ENCODE data around the gene PAK1.

PAK1 gene

DNA sequence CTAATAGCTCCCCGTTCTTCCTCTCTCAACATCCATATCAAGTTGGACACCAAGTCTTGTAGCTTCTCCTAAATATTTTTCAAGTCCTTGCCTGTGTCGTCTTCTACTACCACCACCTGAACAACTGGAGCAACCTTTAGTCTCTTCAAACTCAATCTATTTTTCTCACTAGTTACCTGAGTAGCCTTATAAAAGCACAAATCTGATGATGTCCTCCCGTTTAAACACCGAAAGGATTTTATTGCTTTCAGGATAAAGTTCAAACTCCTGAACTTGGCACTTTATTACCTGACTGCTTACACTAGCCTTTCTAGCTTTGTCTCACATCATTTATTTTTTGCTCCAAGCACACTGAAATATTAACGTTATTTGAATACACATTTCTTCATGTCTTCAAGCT lies 1.3 kb upstream of the PAK1 start:
- H3K4me3 ChIP-seq (ENCODE audit: low read depth, low read length), result no peak overlapping the region
- no peak overlapping the region for H3K9ac ChIP-seq (ENCODE audit: low read length)
- H3K27ac ChIP-seq (ENCODE audit: low read depth, low read length), result no peak overlapping the region
- H3K27me3 ChIP-seq (ENCODE audit: control insufficient read depth, insufficient read depth, low read length), result no peaks in the 10 kb centered on the region
- H3K9me3 ChIP-seq (ENCODE audit: control insufficient read depth, insufficient read depth, low read depth, low read length), result no peaks in the 10 kb centered on the region
- H3K4me1 ChIP-seq (ENCODE audit: control insufficient read depth, insufficient read depth, low read length), result peaks cover 37% of the 10 kb centered on the region
- H3K36me3 ChIP-seq (ENCODE audit: control insufficient read depth, insufficient read depth, low read length), result no peaks in the 10 kb centered on the region

DNA sequence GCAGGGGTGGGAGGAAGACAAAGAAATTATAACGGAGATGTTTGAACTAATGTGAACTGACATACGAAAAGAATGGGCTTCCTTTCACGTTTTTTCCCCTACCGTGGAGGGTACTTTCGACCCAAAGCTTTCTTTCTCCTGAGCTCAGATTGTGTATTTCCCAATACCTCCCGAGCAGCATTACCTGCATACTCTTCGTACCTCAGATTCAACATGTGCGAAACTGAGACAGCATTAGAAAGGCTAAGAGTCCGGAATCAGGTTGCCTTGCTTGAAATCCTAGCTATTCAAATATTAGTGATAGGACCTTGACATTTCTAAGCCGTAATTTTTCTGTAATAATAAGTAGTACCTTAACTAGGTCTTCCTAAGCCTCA lies 778 bp upstream of the PAK1 start:
- Histone ChIP-seq H3K4me1 (ENCODE audit: control insufficient read depth, insufficient read depth, low read length) (peaks cover 39% of the 10 kb centered on the region), H3K36me3 (ENCODE audit: control insufficient read depth, insufficient read depth, low read length) (no peaks in the 10 kb centered on the region), H3K27me3 (ENCODE audit: control insufficient read depth, insufficient read depth, low read length) (no peaks in the 10 kb centered on the region), H3K4me3 (ENCODE audit: low read depth, low read length) (peak overlapping the region; percentile 48), H3K27ac (ENCODE audit: low read depth, low read length) (0 out of 2 replicates have a peak overlapping the region, but pooled peaks have one; percentile 24), H3K9me3 (ENCODE audit: control insufficient read depth, insufficient read depth, low read depth, low read length) (no peaks in the 10 kb centered on the region), H3K9ac (ENCODE audit: low read length) (peak overlapping the region; percentile 15)

DNA sequence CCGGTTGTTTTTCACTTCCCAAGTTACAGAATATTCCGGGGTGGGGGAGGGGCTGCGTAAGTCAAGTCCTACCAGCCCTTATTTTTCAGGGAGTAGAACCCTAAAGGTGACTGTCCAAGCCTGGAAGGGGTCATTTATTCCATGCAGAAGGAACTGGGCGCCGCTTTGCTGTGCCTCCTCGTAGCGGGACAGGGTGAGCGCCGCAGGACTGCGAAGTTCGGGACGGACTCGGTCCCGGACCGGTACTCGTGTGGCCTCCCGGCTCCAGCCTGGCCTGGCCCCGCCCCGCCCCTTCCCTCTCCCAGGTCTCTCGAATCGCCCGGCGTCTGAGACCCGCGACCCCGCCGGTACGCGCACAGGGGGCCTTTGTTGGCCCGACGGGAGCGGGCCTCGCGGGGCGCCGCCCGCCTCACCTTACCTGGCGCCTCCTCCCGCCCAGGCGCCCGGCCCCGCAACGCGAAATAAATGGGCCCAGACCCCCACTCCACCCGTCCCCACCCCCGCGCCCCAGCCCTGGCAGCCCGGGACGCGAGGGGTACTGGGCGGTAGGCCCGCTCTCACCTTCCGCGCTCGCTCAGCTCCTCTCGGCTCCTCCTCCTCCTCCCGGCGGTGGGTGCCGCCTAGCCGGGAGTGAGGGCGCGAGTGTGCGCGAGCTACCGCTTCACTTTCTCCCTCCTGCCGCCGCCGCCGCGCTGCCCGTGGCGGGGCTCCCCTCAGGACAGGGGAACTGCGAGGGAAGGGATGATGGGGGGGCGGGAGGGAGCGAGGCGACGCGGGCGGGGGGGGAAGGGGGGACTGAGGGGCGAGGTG lies 698 bp downstream of the PAK1 start:
- H3K9me3 ChIP-seq (ENCODE audit: control insufficient read depth, insufficient read depth, low read depth, low read length), result no peaks in the 10 kb centered on the region
- H3K9ac ChIP-seq (ENCODE audit: low read length), result peak overlapping the region; percentile 92
- peaks cover 46% of the 10 kb centered on the region for H3K4me1 ChIP-seq (ENCODE audit: control insufficient read depth, insufficient read depth, low read length)
- peak overlapping the region; percentile 92 for H3K4me3 ChIP-seq (ENCODE audit: low read depth, low read length)
- H3K27ac ChIP-seq (ENCODE audit: low read depth, low read length), result peak overlapping the region; percentile 86
- H3K27me3 ChIP-seq (ENCODE audit: control insufficient read depth, insufficient read depth, low read length), result no peaks in the 10 kb centered on the region
- H3K36me3 ChIP-seq (ENCODE audit: control insufficient read depth, insufficient read depth, low read length), result no peaks in the 10 kb centered on the region

DNA sequence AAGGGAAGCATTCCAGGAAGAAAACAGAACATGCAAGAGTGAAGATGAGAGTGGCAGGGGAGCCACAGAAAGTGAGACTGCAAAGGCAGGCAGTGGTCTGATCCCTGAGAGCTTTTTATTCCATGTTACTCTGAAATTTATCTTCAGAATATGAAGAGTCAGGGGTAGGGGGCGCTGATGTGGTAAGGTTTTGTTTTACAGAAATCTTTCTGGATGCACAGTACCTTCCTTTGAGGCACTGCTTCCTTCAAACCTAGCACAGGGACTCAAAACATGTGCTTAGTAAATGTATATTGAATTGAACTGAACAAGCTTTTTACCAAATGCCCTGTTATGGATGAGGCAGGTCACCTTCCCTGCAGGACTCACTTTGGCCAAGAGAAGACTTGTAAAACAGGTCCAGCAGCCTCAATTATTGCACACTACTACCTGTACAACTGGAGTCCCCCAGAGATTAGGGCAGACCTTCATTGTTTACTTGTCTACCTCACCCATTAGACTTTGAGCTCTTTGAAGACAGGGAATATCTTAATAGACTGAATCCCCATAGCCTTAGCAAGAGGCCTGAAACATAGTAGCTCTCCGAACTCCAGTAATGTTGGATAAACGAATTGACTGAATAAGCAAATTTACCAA lies 2.2 kb downstream of the PAK1 start:
- no peaks in the 10 kb centered on the region for H3K36me3 ChIP-seq (ENCODE audit: control insufficient read depth, insufficient read depth, low read length)
- peaks cover 61% of the 10 kb centered on the region for H3K4me1 ChIP-seq (ENCODE audit: control insufficient read depth, insufficient read depth, low read length)
- H3K27ac ChIP-seq (ENCODE audit: low read depth, low read length), result peak overlapping the region; percentile 86
- no peaks in the 10 kb centered on the region for H3K9me3 ChIP-seq (ENCODE audit: control insufficient read depth, insufficient read depth, low read depth, low read length)
- peak overlapping the region; percentile 92 for H3K9ac ChIP-seq (ENCODE audit: low read length)
- H3K4me3 ChIP-seq (ENCODE audit: low read depth, low read length), result peak overlapping the region; percentile 92
- no peaks in the 10 kb centered on the region for H3K27me3 ChIP-seq (ENCODE audit: control insufficient read depth, insufficient read depth, low read length)

GRCh38 chr11:77470971-77471370 lies 2.9 kb downstream of the PAK1 start:
- H3K27me3 ChIP-seq (ENCODE audit: control insufficient read depth, insufficient read depth, low read length), result no peaks in the 10 kb centered on the region
- H3K9me3 ChIP-seq (ENCODE audit: control insufficient read depth, insufficient read depth, low read depth, low read length), result no peaks in the 10 kb centered on the region
- peaks cover 59% of the 10 kb centered on the region for H3K4me1 ChIP-seq (ENCODE audit: control insufficient read depth, insufficient read depth, low read length)
- H3K27ac ChIP-seq (ENCODE audit: low read depth, low read length), result peak overlapping the region; percentile 86
- H3K9ac ChIP-seq (ENCODE audit: low read length), result peak overlapping the region; percentile 92
- H3K4me3 ChIP-seq (ENCODE audit: low read depth, low read length), result peak overlapping the region; percentile 92
- no peaks in the 10 kb centered on the region for H3K36me3 ChIP-seq (ENCODE audit: control insufficient read depth, insufficient read depth, low read length)

- Histone ChIP-seq H3K9ac (ENCODE audit: low read length) (peak overlapping the region; percentile 92), H3K4me3 (ENCODE audit: low read depth, low read length) (peak overlapping the region; percentile 92), H3K9me3 (ENCODE audit: control insufficient read depth, insufficient read depth, low read depth, low read length) (no peaks in the 10 kb centered on the region), H3K4me1 (ENCODE audit: control insufficient read depth, insufficient read depth, low read length) (peaks cover 59% of the 10 kb centered on the region), H3K36me3 (ENCODE audit: control insufficient read depth, insufficient read depth, low read length) (no peaks in the 10 kb centered on the region), H3K27ac (ENCODE audit: low read depth, low read length) (peak overlapping the region; percentile 86), H3K27me3 (ENCODE audit: control insufficient read depth, insufficient read depth, low read length) (no peaks in the 10 kb centered on the region)
Measured at GRCh38 chr11:77470504-77470903, 3.4 kb downstream of the PAK1 start.

- H3K4me1 ChIP-seq (ENCODE audit: control insufficient read depth, insufficient read depth, low read length), result peaks cover 73% of the 10 kb centered on the region
- H3K27me3 ChIP-seq (ENCODE audit: control insufficient read depth, insufficient read depth, low read length), result no peaks in the 10 kb centered on the region
- H3K4me3 ChIP-seq (ENCODE audit: low read depth, low read length), result no peak overlapping the region
Measured at GRCh38 chr11:77468527-77468926, 5.4 kb downstream of the PAK1 start.

DNA sequence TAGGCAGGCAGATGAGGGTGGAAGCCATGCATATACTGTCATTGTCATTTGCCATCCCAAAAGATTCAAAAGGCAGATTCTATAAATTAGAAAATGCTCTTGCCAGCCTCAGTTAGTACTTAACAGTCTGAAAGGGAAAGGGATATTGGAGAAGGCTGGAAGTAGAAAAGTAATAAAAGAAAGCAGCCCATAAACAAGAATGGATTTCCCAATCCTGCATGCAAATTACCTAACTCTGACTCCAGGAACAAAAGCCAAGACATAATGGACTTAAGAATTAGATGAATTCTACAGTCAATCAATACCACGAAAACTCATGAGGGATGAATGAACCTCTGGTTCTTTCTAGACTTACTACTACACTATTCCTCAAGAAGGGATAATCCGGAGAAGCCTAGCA lies 5.9 kb downstream of the PAK1 start:
- Histone ChIP-seq H3K9ac (ENCODE audit: low read length) (no peak overlapping the region), H3K27me3 (ENCODE audit: control insufficient read depth, insufficient read depth, low read length) (no peaks in the 10 kb centered on the region), H3K36me3 (ENCODE audit: control insufficient read depth, insufficient read depth, low read length) (no peaks in the 10 kb centered on the region), H3K4me1 (ENCODE audit: control insufficient read depth, insufficient read depth, low read length) (peaks cover 77% of the 10 kb centered on the region), H3K27ac (ENCODE audit: low read depth, low read length) (no peak overlapping the region), H3K9me3 (ENCODE audit: control insufficient read depth, insufficient read depth, low read depth, low read length) (no peaks in the 10 kb centered on the region), H3K4me3 (ENCODE audit: low read depth, low read length) (no peak overlapping the region)

More at GRCh38 chr11:77468527-77468926, 5.4 kb downstream of the PAK1 start:
- Histone ChIP-seq H3K9ac (ENCODE audit: low read length) (no peak overlapping the region), H3K36me3 (ENCODE audit: control insufficient read depth, insufficient read depth, low read length) (no peaks in the 10 kb centered on the region), H3K27ac (ENCODE audit: low read depth, low read length) (peak overlapping the region; percentile 86; the same call in 1 of the 2 replicates), H3K9me3 (ENCODE audit: control insufficient read depth, insufficient read depth, low read depth, low read length) (no peaks in the 10 kb centered on the region)

- Histone ChIP-seq H3K4me3 (ENCODE audit: low read depth, low read length) (no peak overlapping the region), H3K27ac (ENCODE audit: low read depth, low read length) (no peak overlapping the region), H3K4me1 (ENCODE audit: control insufficient read depth, insufficient read depth, low read length) (peaks cover 74% of the 10 kb centered on the region), H3K36me3 (ENCODE audit: control insufficient read depth, insufficient read depth, low read length) (no peaks in the 10 kb centered on the region), H3K27me3 (ENCODE audit: control insufficient read depth, insufficient read depth, low read length) (no peaks in the 10 kb centered on the region), H3K9me3 (ENCODE audit: control insufficient read depth, insufficient read depth, low read depth, low read length) (no peaks in the 10 kb centered on the region), H3K9ac (ENCODE audit: low read length) (no peak overlapping the region)
Measured at GRCh38 chr11:77467233-77467632, 6.7 kb downstream of the PAK1 start.

GRCh38 chr11:77457340-77457739 lies 16.6 kb downstream of the PAK1 start:
- Histone ChIP-seq H3K27me3 (ENCODE audit: control insufficient read depth, insufficient read depth, low read length) (no peaks in the 10 kb centered on the region), H3K4me1 (ENCODE audit: control insufficient read depth, insufficient read depth, low read length) (peaks cover 63% of the 10 kb centered on the region), H3K36me3 (ENCODE audit: control insufficient read depth, insufficient read depth, low read length) (peaks cover 4% of the 10 kb centered on the region; the same call in 1 of the 2 replicates), H3K9ac (ENCODE audit: low read length) (no peak overlapping the region), H3K4me3 (ENCODE audit: low read depth, low read length) (0 out of 2 replicates have a peak overlapping the region, but pooled peaks have one; percentile 10), H3K9me3 (ENCODE audit: control insufficient read depth, insufficient read depth, low read depth, low read length) (no peaks in the 10 kb centered on the region), H3K27ac (ENCODE audit: low read depth, low read length) (no peak overlapping the region)

GRCh38 chr11:77455740-77456139 lies 18.2 kb downstream of the PAK1 start:
- Histone ChIP-seq H3K4me1 (ENCODE audit: control insufficient read depth, insufficient read depth, low read length) (peaks cover 61% of the 10 kb centered on the region), H3K27ac (ENCODE audit: low read depth, low read length) (no peak overlapping the region), H3K27me3 (ENCODE audit: control insufficient read depth, insufficient read depth, low read length) (no peaks in the 10 kb centered on the region), H3K9ac (ENCODE audit: low read length) (no peak overlapping the region), H3K36me3 (ENCODE audit: control insufficient read depth, insufficient read depth, low read length) (peaks cover 4% of the 10 kb centered on the region; the same call in 1 of the 2 replicates), H3K9me3 (ENCODE audit: control insufficient read depth, insufficient read depth, low read depth, low read length) (no peaks in the 10 kb centered on the region), H3K4me3 (ENCODE audit: low read depth, low read length) (no peak overlapping the region)

Data from HUES6 (cell line).